HCEC 1CT (cell line): ENCODE data around the gene HID1.
"Not testable (repeated sequence)": the region's sequence is repeated elsewhere in the genome, so short reads cannot be mapped to it uniquely, and the experiment has no call there.

Experiments
- DNase-seq: peaks from one replicate; pipeline ENCODE4 v3.0.0-alpha.2; 2017

HID1 gene

DNA sequence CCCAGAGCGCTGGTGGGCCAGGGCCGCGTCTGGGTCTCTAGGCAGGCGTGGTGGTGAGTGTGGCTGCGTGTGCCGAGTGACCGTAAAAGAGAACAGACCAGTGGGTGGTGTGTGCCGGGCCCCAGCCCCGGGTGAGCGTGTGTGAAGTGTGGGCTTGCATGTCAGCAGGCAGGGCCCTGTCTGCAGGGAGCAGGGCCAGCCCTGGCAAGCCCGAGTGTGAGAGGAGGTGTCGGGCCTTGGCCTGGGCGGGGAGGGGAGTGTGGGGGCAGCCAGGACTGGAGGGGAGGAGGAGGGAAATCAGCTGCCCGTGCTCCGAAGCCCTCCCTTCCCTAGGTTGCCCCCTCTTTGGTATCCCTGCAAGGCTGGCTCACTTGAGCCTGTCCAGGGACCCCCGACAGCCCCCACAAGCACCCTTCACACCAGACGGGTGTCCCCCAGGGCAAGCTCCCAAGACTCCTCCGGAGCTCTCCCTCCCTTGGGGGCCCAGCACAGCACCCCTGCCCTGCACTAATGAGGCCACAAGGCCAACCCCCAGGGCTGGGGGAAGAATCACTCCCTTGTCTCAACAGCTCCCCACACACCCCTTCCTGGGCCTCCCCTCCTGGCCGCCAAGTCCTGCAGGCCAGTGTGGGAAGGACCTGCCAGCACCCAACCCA lies 51.4 kb downstream of the HID1 start:
- DNase-seq: no peak

- no peak for DNase-seq
Observed at GRCh38 chr17:74920642-74921025, 51.9 kb downstream of the HID1 start.

DNA sequence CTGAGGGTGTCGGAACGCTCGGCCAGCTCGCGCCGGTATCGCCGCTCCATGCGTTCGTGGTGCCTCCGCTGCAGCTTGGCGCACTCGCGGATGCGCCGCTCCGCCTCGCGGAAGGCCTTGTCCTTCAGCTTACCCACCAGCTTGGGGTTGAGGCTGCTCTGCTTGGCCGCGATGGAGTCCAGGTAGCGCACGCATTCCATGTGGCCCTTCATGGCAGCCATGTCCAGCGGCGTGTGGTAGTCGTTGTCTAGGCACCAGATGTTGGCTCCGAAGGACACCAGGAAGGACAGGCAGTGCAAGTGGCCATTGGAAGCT lies 52.3 kb downstream of the HID1 start:
- no peak for DNase-seq

DNA sequence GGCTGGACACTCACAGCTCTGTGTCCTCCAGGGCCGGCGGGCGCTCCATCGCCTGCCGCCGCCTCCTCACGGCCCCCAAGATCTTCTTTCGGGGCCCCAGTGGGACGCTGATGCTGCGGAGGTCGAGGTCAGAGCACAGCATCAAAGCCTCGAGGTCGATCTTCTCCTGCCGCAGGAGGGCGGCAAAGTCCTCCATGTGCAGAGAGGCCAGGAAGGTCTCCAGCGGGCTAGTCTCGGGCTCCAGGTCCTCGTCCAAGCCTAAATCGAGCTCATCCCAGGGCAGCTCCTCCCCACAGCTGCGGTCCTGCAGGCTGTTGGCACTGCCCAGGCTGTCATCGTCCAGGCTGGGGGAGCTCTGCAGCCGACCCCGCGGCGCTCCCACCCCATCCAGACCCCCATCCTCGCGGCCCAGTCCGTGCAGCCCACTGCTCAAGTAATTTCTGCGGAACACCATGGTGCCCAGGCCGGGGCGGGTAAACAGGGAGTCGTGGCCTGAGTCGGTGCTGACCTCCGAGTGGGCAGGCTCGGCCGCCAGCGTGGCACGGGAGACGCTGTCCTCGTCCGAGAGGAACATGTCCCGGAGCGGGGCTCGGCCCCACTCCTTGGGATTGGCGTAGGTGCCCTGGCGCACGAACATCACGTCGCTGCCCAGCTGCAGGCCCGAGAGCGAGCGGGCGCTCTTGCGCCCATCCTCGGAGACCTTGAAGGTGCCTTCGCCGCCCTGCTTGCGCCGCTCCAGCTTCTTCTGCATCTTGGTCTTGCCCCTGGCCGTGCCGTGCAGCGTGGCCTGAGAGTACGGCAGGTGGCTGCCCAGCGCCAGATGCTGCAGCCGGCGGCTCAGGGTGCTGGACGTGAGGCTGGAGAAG lies 52.9 kb downstream of the HID1 start:
- DNase-seq: peak; percentile 36

DNA sequence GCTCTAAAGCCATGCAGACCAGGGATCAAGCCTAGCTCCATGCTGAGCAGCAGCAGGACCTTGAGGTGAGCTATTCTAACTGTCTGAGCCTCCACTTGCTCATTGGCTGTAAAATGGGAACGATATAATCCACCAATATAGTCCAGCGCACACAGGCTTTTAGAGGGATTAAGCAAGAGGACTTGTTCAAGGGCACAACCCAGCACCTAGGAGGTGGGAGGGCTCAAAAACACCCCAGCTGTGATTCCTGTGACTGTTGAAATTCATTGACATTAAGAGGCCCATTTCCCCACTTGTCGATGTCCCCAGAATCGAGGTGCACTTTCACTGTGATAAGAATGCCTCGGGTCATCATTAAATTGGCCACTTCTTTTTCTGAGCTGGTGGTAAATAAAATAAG lies 53.7 kb downstream of the HID1 start:
- DNase-seq: no peak

- no peak for DNase-seq
Observed at GRCh38 chr17:74917430-74917829, 55.1 kb downstream of the HID1 start.

DNA sequence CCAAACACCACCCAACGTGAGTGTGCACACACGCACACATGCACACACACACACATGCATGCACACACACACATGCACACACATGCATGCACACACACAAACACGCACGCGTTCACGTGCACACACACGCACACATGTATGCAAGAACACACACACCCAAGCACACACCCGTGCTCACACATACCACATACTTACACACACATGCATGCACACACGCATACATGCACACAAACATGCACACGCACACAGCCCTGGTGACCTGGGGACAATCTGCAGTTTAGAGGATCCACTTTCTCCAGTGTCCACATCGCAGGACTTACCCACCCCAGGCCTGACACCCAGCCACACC lies 55.7 kb downstream of the HID1 start:
- DNase-seq: no peak

GRCh38 chr17:74916136-74916850 lies 56.3 kb downstream of the HID1 start:
- DNase-seq: no peak

DNA sequence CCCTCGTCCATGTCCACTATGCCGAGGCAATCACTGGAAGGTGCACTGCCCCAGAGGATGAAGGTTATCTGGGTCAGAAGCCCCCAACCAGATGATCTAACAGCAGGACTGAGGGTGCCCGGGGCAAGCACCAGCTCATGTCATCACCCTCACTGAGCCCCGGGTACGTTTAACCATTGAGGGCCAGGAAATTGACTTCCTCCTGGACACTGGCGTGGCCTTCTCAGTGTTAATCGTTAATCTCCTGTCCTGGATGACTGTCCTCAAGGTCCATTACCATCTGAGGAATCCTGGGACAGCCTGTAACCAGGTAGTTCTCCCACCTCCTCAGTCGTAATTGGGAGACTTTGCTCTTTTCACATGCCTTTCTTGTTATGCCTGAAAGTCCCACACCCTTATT lies 61.1 kb downstream of the HID1 start:
- DNase-seq: not testable (repeated sequence)

- not testable (repeated sequence) for DNase-seq
Observed at GRCh38 chr17:74909097-74909496, 63.5 kb downstream of the HID1 start.

DNA sequence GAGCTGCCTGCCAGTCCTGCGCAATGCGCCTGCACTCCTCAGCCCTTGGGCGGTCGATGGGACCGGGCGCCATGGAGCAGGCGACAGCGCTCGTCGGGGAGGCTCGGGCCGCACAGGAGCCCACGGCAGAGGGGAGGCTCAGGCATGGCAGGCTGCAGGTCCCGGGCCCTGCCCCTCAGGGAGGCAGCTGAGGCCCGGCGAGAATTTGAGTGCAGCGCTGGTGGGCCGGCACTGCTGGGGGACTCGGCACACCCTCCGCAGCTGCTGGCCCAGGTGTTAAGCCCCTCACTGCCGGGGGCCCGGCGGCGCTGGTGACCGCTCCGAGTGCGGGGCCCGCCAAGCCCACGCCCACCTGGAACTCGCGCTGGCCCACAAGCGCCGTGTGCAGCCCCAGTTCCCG lies 65.5 kb downstream of the HID1 start:
- DNase-seq: no peak

DNA sequence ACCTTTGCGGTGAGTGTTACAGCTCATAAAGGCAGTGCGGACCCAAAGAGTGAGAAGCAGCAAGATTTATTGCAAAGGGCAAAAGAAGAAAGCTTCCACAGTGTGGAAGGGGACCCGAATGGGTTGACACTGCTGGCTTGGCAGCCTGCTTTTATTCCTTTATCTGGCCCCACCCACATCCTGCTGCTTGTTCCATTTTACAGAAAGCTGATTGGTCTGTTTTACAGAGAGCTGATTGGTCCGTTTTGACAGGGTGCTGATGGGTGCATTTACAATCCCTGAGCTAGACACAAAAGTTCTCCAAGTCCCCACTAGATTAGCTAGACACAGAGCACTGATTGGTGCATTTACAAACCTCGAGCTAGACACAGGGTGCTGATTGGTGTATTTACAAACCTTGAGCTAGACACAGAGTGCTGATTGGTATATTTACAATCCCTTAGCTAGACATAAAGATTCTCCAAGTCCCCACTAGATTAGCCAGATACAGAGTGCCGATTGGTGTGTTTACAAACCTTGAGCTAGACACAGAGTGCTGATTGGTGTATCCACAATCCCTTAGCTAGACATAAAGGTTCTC lies 66.3 kb downstream of the HID1 start:
- DNase-seq: not testable (repeated sequence)

DNA sequence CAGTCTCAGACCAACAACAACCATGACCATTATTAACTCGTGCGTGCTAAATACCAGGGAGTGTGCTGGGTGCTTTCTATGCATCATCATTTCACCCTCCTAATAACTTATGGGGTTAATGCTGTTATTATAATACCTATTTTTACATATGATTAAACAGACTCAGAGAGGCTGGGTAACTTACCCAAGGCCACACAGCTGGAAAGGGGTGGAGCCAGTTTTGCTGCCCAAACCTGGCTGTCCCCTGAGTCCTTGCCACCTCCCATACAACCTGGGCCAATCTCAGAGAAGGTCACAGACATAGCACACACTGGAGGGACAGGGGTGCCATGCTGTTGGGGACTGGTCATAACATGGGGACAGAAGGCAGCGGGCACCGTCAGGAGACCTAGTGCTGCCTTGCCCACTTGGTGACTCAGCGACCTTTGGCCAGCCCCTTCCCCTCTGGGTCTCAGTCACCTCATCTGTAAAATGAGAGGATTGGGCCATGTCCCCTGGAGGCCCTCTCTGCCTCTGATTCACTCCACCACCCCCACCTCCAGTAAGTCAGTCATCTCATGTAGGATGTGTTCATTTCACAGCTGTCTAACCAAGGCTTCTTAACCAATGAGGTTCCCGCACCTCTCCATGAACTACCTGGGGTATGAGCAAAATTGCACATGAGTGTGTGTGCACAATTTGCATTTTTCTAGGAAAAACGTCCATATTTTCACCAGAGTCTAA lies 67.7 kb downstream of the HID1 start:
- no peak for DNase-seq

DNA sequence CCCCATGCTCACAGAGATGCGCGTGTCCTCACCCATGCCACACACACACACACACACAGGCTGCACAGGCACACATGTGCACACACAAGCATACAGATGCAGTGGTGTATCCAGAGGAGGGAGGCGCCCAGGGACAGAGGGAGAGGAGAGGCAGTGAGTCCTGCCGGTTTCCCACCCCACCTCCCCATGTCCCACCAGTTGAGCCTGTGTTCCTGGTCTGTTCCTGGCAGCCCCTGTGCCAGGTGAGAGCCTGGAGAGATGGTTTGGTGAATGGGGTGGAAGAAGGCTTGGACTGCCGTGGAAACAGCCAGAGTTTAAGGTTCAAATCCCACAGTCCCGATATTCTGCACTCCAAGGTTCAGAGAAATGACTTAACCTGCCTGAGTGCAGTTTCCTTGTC lies 68.9 kb downstream of the HID1 start:
- DNase-seq: no peak

DNA sequence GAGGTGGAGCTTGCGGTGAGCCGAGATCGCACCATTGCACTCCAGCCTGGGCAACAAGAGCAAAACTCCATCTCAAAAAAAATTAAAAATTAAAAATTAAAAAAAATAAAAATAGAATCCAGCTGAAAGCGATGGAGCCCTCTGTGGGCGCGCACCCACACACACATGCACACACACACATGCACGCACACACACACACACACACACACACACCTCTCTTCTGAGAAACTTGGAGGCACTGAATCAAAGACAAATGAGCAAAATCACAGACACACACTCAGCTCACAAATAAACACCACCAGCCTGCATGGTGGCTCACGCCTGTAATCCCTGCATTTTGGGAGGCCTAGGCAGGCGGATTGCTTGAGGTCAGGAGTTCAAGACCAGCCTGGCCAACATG lies 69.5 kb downstream of the HID1 start:
- no peak for DNase-seq

DNA sequence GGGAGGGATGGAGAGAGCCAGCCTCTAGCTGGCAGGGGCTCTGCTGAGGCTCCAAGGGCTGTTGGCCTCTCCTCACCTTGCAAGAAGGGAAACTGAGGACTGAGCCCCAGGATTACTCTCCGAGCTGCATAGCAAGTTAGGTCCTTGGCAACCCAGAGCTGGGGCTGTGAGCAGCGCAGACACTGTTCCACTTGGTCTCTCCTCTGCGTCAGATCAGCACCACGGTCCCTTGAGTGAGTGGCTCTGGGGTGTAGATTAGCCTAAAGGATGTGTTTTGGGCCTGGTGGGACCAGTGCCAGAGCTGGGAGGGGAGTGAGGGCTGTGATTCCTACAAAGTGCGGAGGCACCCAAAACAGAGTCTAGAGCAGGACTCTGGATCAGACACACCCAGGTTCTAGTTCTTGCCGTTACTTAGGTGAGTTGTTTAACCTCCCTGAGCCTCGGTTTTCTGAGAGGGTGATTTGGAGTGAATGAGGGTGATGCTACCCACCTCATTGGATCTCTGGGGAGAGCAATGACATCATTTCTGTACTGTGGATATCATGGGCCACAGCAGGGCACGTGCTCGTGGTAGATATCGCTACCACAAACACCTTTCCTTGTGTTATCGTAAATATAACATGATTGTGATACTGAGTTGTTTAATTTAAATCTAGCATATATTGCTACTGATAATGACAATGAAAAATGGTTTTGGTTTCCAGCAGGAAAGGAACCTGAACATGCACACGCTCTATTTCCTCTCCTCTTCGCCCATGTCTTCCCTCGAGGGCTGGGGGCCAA lies 71.0 kb downstream of the HID1 start:
- no peak for DNase-seq
